Measurements from ENCODE around the gene ERGIC1.
A peak's percentile ranks its signal among the peaks of the same experiment; 100 is the strongest.

ERGIC1 gene

GRCh38 chr5:172910828-172911627, 77.0 kb downstream of the ERGIC1 start:
- TF ChIP-seq CTCF (IDR thresholded peaks at IDR 0.05) = peak; percentile 32; the same call in 1 of the 2 replicates

- no peak for TF ChIP-seq CTCF (IDR thresholded peaks at IDR 0.05)
Observed at GRCh38 chr5:172911628-172911880, 77.5 kb downstream of the ERGIC1 start.

- TF ChIP-seq CTCF (IDR thresholded peaks at IDR 0.05) = no peak
Observed at GRCh38 chr5:172911976-172912375, 77.9 kb downstream of the ERGIC1 start.

GRCh38 chr5:172913117-172913850, 79.2 kb downstream of the ERGIC1 start:
- no peak for TF ChIP-seq CTCF (IDR thresholded peaks at IDR 0.05)

GRCh38 chr5:172915514-172915913, 81.5 kb downstream of the ERGIC1 start:
- no peak for TF ChIP-seq CTCF (IDR thresholded peaks at IDR 0.05)

- TF ChIP-seq CTCF (IDR thresholded peaks at IDR 0.05) = no peak
Observed at GRCh38 chr5:172918421-172919371, 84.6 kb downstream of the ERGIC1 start.
